T follicular helper cell (primary cell): ENCODE results near the gene INO80D.
A peak's percentile ranks its signal among the peaks of the same experiment; 100 is the strongest.
"Not testable (repeated sequence)": the region's sequence is repeated elsewhere in the genome, so short reads cannot be mapped to it uniquely, and the experiment has no call there.

Source experiments
- DNase-seq: peaks from one replicate; pipeline ENCODE4 v3.0.0-alpha.2; 2020; ENCODE audit warnings: low read depth

The INO80D gene

GRCh38 chr2:205976934-205977659 lies 108.9 kb downstream of the INO80D start:
- DNase-seq: not testable (repeated sequence)

DNA sequence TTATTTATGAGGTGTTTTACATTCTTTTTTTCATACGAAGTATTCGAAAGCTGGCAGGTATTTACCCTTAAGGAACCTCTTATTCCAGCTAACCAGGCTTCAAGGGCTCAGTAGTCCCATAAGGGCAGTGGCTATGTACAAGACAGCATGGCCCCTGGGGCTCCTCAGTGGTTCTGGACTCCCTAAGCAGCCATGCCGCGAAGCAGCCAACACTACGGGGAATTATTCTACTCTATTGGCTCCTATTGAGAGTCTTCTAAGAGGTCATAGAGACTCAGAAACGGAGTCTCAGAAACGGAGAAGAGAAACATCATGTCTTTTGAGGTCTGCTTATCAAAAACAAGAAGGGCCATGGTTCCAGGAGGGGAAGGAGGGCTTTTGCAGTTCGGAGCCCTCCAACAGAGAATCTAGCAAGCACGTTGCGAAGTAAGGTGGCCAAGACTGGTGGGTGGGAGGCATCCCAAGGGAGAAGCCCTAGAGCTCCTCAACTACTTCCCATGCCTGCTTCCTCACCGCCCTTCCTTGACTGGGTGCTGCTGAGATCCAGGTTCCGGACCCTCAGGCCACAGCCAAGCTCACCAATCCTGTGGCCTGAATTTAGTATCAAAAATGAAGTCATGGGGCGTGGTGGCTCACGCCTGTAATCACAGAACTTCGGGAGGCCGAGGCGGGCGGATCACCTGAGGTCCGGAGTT lies 109.7 kb downstream of the INO80D start:
- no peak for DNase-seq

DNA sequence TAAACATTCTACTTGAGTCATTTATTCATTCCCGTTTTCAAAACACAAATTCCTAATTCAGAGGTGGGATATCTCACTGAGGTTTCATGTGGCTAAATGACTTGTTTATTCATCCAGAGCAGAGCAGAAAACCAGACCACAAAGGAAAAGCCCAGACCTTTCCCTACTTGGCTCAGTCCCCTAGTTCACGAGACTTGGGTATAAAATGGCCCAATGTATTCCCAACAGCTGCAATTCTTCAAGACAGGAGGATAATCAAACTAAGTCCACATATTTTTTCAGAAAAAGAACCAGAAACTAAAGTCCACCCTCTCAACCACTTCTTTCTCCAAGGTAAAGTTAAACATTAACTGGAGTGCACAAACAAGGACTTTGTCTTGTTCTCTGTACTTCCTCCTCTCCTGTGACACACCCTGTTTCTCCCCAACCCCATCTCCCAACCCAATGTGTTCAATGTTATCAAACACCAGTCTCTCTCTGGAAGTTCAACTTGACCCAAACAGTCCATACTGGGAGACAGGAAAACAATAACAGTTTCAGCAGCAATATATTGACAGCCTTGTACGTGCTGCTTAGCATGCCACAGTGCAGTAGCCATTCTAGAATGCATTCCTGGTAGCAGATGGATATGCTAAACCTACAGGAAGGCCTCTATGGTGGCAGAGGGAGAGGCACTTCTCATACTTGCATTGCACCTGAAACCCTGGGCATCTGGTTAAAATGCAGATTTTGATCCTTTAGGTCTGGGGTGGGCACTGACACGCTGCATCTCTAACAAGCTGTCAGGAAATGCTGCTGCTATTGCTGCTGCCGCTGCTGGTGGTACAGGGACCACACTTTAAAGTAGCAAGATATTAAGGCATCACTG lies 110.7 kb downstream of the INO80D start:
- DNase-seq: no peak

GRCh38 chr2:205972113-205972512 lies 113.9 kb downstream of the INO80D start:
- DNase-seq: no peak

DNA sequence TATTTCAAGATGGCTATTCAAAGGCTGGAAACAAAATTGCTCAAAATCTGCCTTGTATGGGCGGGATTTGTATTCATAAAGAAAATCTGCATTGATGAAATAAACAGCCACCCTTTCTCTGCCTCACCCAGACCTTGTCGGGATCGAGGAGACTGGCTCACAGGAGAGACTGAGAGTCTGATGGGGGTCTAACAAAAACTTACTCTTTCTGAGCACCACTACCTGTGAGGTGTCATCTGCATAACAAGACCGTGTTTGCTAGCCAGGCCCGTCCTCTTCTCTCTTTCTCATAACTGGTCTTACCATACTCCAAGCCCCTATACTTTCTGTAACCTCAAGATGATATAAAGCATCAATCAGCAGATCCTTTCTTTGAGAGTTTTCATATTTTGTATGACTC lies 115.6 kb downstream of the INO80D start:
- DNase-seq: no peak

- DNase-seq: no peak
Observed at GRCh38 chr2:205969584-205969983, 116.4 kb downstream of the INO80D start.

GRCh38 chr2:205967391-205968075 lies 118.4 kb downstream of the INO80D start:
- no peak for DNase-seq

DNA sequence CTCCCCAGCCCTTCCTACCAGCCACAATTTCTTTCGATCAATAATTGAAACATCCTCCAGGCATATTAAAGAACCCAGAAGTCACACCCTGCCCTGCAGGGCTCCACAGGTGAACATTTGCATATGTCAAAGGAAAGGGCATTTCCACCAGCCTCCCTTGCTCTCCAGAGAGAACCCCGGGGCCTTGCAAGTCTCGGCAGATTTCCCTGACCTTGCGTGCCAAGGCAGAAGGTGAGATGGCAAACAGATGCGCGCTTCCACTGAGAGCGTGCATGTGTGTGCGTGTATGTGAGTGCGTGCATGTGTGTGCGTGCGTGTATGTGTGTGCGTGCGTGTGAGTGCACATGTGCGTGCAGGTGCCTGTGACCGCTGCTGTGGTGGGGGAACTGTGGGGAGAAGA lies 120.3 kb downstream of the INO80D start:
- DNase-seq: no peak

DNA sequence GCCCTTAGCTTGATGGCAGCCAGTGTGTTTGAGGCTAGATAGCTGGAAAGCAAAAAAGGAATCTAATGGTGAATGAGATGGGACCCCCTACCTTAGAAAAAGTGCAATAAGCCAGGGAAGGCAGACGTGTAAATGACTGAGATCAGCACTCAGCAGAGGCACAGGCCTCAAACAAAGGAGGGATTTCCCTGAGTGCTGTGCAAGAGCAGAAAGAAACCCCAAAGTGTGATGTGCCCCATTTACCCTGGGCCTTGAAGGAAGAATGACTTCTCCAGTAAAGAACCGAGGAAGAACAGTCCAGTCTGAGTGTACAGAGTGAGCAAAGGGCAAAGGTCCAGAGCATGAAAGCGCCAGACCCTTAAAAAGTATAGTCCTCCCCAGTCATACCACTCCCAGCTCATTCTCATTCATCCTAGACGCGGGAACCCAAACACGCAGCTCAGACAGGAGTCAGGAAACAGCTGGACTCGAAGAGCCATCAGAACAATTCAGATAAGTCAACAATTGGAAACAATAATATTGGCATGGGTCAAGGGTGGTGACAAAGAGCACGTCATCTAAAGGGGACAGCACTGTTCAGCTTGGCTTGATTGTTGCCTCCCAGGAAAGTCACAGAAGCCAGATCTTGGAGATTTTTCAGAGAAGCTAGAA lies 121.7 kb downstream of the INO80D start:
- no peak for DNase-seq

DNA sequence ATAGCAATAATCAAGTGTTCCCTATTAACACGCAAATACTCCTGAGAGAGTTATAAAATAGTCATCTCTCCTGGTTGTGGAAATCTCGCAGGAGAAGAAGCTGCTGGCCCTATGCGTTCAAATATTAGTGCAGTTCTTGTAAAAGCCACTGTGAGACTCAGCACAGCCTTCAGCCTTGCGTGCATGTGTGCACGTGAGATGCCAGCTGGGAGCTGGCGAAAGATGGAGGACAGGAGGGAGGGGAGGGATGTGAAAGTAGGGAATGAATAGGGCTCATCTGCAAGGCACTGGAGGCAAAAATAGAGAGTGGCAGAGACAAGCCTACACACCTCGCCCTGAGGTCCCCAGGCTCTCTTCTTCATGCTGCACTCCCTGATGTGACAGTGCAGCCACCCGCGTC lies 126.5 kb downstream of the INO80D start:
- no peak for DNase-seq

GRCh38 chr2:205957452-205958154 lies 128.4 kb downstream of the INO80D start:
- no peak for DNase-seq

DNA sequence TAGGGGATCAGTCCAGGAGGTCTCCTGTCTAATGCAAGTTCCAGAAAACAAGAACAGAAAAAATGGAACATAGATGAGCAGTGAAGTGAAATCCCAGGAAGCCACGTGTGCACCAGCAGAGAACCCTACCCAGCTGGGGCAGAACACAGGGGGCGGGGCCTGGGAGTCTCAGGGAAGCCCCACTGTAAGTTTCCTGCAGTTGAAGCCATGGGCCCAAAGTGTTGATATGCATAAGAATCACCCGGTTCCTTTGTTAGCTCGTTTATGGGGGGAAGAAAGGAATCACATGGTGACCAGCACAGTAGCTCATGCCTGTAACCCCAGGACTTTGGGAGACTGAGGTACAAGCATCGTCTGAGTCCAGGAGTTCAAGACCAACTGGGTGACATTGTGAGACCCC lies 131.3 kb downstream of the INO80D start:
- DNase-seq: no peak

- no peak for DNase-seq
Observed at GRCh38 chr2:205952282-205952681, 133.7 kb downstream of the INO80D start.

GRCh38 chr2:205948883-205949282 lies 137.1 kb downstream of the INO80D start:
- DNase-seq: no peak

GRCh38 chr2:205948496-205948837 lies 137.5 kb downstream of the INO80D start:
- no peak for DNase-seq

DNA sequence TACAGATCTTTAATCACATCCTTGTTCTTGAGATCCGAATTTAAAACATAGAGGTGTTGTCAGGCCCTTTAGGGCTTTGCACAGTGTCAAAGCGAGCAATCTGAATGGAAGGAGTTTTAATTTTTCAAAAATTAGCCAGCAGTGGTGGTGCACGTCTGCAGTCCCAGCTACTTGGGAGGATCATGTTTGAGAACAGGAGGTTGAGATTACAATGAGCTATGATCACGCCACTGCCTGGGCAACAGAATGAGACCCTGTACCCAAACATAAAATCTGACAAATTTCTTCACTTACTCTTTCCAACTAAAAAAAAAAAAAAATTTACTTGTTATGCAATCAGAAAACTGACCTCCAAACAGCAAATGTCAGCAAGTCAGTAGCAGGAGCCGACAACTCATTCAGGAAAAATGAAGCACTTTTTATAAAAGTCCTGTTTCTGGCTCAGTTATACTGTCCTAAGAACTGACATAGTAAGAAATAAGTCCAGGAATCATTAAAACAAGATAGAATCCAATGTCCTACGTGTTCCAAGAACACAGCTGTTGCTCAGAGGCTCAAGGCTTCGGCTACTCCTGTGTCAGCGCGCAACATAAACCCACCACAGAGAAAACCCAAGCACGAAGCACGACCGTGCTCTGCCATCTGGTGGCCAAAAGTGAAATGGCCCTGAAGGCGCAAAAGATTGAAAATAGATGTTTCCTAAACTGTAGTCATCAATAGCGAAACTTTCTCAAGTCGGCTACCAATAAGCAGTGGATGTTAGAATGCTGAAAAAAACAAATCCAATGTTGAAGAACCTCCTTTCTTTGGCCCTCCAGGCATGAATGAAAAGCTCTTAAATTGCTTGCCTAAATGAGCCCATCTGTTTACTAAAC lies 138.1 kb downstream of the INO80D start:
- peak; percentile 14 for DNase-seq

- DNase-seq: no peak
Observed at GRCh38 chr2:205946226-205946625, 139.7 kb downstream of the INO80D start.
